Liver (tissue), 3 donors: ENCODE measurements around the gene TAS1R1.

ENCODE experiments used
- CTCF ChIP-seq: fragments of 150-350 bp; IDR thresholded peaks from 2 replicates; pipeline ENCODE4 v1.5.1; 2017; ENCODE audit warnings: improper control_type of control experiment, low read depth, low read length; ENCODE audit not compliant: missing input control
- GABPA ChIP-seq, 2 donors: IDR thresholded peaks in 1 of 2; conservative IDR thresholded peaks in 1 of 2; 2 replicates each; pipeline ENCODE4 v1.6.1; 2016; ENCODE audit warnings: antibody characterized with exemption in 2 of 2, mild to moderate bottlenecking in 1 of 2, moderate library complexity in 1 of 2
- HNF4A ChIP-seq, 2 donors: conservative IDR thresholded peaks; 2 replicates each; pipeline ENCODE4 v1.6.1; 2016; ENCODE audit warnings: antibody characterized with exemption in 2 of 2, mild to moderate bottlenecking in 2 of 2
- JUND ChIP-seq, 2 donors: IDR thresholded peaks; 2 replicates each; pipeline ENCODE4 v1.6.1; 2016; ENCODE audit warnings: antibody characterized with exemption in 2 of 2
- MAX ChIP-seq: IDR thresholded peaks from 2 replicates; pipeline ENCODE4 v1.6.1; 2016; ENCODE audit warnings: antibody characterized with exemption
- RAD21 ChIP-seq, 2 donors: IDR thresholded peaks; 2 replicates each; pipeline ENCODE4 v1.6.1; 2016; ENCODE audit warnings: antibody characterized with exemption in 2 of 2, mild to moderate bottlenecking in 2 of 2
- REST ChIP-seq: IDR thresholded peaks from 2 replicates; pipeline ENCODE4 v1.6.1; 2016; ENCODE audit warnings: antibody characterized with exemption, mild to moderate bottlenecking
- RXRA ChIP-seq, 2 donors: IDR thresholded peaks; 2 replicates each; pipeline ENCODE4 v1.6.1; 2017 to 2018; ENCODE audit warnings: antibody characterized with exemption in 2 of 2, mild to moderate bottlenecking in 1 of 2
- SP1 ChIP-seq: IDR thresholded peaks from 2 replicates; pipeline ENCODE4 v1.6.1; 2018; ENCODE audit warnings: antibody characterized with exemption, mild to moderate bottlenecking
- TAF1 ChIP-seq: conservative IDR thresholded peaks from 2 replicates; pipeline ENCODE4 v1.6.1; 2016; ENCODE audit warnings: antibody characterized with exemption, mild to moderate bottlenecking
- YY1 ChIP-seq: IDR thresholded peaks from 2 replicates; pipeline ENCODE4 v1.6.1; 2016; ENCODE audit warnings: antibody characterized with exemption, mild to moderate bottlenecking
- TF ChIP-seq, protein P1 (sequence below): IDR thresholded peaks from 2 replicates; pipeline ENCODE4 v1.6.1; 2016; ENCODE audit warnings: antibody characterized with exemption
- donor health status: healthy.
- donor health status: healthy.

- TF ChIP-seq SP1 (no peak), CTCF (no peak), MAX (no peak), TAF1 (no peak), GABPA (IDR thresholded peaks at IDR 0.05 in 1 of 2, conservative IDR thresholded peaks at IDR 0.05 in 1 of 2) (no peak), YY1 (no peak), RXRA (IDR thresholded peaks at IDR 0.05) (no peak), RAD21 (IDR thresholded peaks at IDR 0.05) (no peak), JUND (IDR thresholded peaks at IDR 0.05) (no peak), REST (no peak), HNF4A (conservative IDR thresholded peaks at IDR 0.05) (no peak)
- TF ChIP-seq, protein P1, sequence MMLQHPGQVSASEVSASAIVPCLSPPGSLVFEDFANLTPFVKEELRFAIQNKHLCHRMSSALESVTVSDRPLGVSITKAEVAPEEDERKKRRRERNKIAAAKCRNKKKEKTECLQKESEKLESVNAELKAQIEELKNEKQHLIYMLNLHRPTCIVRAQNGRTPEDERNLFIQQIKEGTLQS = no peak
These were observed 26.6 kb upstream of the TAS1R1 start for GRCh38 chr1:6528492-6528891.
